Measurements from ENCODE around the gene FAM180A.
"Not testable (repeated sequence)": the region's sequence is repeated elsewhere in the genome, so short reads cannot be mapped to it uniquely, and the experiment has no call there.

FAM180A gene

DNA sequence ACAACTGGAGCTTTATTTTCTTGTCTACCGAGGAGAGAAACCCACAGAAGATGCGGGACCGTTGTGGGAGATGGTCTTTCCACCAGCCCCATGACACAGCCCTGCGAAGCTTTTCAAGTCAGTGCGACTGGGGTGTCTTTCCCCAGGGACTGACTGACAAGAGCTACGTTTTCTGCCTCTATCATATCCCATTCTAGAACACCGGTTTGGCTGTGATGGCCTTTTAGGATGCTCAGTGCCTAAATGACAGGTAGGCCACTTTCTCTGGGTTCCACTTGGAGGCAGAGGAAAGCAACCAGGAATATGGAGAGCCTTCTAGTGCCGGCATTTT lies 37.5 kb downstream of the FAM180A start:
- no peak for DNase-seq

DNA sequence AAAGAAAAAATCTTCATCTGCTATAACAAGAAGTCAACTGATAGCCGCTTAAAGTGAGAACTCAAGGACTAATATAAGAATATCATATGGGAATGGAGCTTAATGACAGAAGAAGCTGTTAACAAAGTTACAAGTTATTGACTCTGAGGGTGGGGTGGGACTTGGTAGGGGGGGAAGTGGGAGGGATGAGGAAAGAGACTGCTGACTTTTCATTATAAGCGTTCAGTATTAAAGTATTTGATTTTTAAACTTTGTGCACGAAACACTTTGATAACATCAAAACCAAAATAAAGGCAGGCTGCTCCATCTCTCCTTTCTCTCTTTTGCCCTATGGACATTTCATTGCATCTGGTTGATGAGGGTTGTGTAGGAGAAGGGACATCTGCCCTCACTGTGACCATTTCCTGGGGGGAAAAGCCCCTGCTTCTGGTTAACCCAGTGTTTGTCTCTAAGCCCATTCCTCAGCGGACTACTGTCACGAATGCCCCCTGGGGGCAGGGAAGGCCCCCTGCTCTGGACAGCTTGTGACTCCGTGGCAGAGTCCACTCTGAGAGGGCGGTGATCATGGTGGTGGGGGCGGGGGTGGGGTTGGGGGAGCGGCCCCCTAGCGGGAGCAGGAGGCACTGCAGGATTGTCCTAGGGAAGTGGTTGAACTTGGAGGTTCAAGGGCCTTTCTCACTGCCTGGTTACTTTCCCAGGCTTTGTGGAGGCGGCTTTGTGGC lies 38.0 kb downstream of the FAM180A start:
- no peak for DNase-seq

GRCh38 chr7:135709508-135709907 lies 39.1 kb downstream of the FAM180A start:
- DNase-seq, result no peak

DNA sequence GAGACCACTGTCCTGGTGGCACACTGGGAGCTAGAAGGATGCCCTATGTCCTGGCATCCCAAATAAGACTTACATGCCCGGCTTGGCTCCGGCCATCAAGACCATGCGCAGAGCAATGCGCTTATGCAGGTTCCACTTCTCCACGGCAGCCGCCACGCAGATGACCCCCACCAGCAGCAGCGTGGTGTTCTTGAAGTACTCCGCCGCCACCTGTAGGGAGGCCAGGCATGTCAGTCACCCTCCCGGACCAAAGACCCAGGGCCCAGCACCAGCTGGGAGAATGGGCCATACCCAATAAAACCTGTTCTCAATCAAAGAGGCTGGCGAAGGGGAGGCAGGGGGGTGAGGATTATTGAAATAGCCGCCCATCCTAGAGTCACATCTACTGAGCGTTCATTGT lies 40.6 kb downstream of the FAM180A start:
- no peak for DNase-seq

DNA sequence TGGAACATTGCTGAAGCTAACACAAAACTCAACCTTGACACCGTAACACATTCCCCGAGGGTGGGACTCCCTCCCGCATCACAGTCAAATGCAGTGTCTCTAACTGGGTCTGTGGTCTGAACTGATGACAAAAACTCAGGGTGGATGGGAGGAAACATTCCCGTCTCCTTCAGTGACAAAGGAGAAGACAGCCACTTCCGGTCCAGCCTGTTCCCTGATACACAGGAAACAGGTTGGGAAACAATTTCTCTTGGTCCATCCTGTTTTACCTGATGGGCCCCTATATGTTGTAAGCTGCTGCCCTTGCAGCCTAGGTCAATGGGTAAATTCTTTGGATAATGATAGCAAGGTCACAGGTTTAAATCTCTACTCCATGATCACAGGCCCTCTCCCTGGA lies 41.0 kb downstream of the FAM180A start:
- no peak for DNase-seq

DNA sequence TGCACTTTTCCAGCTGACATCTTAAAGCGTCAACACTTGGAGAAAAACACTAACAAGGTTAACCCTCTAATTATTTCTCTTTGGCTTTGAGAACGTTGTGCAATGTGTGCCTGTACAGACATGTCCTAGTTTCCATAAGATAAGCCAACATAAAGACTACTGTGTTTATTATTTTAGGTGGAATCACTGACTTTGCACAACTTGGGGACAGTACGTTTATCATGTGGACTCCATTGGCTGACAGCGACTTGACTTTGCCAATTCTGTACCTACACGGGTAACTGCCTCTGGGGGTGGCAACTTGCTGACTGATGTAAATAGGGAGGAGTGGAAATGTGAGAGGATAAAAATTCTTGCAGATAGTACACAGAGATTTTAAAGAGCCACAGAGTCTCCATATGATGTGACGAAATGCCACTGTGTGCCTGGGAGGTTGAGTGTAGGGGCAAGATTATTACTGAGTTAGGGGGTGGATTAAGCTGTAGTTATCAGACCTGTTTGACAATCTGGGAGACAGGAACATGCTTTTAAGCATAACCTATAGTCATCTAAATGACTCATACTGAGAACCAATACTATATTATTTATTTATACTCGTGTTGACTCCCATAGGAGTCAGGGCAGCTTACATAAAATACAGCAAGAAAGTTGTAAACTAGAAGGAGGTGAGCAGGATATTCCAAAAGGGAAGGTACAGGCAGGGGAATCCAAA lies 41.6 kb downstream of the FAM180A start:
- no peak for DNase-seq

DNA sequence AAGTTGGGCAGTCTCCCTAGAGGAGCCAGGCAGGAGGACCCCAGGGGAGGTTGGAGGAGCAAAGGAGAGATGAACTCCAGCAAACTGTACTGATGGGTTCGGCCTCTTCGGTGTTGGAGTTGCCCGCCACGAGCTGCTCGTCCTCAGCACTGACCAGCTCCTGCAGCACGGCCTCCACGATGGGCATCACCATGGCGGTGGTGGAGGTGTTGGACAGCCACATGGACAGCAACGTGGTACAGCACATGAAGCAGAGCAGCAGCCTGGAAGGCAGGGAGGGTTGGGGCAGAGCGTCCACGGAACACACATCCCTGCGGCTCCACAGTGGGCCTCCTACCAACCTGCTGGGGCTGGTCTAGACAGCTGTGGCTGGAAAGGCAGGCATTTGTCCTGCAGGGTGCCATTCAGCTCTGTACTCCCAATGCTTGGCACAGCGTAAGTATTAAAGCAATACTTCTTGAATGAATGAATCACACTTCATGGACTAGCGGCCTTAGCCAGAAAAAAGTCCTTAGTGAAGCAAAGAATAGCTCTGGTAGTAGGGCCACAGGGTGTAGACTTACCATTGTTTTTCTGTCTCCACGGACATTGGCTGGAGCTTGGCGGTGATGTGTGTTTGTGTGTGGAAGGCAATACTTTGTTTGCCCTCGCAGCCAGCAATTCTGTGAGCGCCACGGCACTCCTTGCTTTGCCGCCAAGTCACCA lies 42.4 kb downstream of the FAM180A start:
- DNase-seq, result no peak

DNA sequence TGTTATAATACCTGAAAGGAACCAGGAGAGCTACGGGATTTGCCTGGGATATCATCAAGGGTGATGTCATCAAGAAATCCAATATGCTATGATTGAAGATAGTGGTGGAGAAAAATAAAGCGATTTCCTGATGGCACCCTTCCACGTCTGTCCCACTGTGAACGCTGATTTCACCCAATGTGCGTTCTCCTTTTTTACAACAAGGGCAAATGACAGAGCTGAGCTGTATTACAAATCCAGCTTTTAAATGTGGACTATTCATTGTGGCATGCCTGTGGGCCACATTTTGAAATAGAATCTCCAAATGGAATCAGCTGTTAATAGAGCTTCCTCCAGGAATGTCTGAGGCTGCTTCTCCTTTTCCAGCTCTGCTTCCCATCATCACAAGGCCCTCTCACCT lies 43.9 kb downstream of the FAM180A start:
- no peak for DNase-seq

- no peak for DNase-seq
Measured at GRCh38 chr7:135704074-135704473, 44.5 kb downstream of the FAM180A start.

DNA sequence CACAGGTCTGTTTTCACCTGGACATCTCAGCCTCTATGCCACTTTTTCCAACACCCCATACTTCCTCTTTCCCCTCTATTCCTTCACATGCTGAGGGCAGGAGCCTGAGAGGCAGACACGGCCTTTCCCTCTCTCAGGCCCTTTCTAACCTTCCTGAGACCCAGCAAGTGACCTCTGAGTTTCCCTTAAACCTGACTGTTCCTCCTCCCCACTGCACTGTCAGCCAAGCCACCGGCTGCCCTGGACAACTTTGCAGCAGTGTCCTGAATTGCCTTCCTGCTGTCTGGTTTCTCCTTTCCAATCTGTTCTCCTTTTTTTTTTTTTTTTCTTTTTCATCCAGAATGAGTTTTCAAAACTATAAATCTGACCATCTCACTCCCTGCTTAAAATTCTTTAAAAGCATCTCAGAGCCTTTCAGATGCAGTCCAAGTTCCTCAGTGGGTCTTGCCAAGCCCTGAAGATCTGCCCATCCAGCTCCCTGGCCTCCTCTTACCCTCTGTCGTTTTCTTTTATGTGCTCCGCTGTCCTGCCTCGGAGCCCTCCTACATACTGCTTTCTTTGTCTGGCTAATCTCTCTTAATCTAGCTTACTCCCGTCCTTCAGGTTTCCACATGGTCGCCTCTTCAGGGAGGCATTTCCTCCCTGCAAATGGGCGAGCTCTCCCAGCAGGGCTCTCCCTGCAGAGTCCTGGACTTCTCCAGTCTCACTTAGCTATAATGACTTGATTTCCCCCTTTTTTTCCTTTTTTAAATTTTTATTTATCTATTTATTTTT lies 51.1 kb downstream of the FAM180A start:
- no peak for DNase-seq

DNA sequence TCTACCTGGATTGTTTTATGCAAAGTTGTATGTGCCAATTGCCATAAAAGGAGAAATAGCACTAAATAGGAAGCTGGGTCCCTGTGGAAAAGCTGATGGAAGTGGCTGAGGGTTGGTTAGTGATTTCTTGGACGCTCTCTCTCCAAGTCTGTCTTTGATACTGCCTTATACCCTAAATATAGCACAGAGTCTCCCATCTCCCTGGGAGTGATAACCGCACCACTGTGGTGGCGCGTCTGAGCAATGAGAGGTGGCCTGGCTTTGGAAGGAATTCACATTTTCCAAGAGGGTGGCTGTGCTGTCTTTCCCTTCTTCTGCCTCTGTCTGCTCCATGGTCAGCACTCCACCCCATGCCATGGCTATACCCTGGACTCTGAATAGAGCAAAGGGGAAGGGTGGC lies 55.1 kb downstream of the FAM180A start:
- no peak for DNase-seq

DNA sequence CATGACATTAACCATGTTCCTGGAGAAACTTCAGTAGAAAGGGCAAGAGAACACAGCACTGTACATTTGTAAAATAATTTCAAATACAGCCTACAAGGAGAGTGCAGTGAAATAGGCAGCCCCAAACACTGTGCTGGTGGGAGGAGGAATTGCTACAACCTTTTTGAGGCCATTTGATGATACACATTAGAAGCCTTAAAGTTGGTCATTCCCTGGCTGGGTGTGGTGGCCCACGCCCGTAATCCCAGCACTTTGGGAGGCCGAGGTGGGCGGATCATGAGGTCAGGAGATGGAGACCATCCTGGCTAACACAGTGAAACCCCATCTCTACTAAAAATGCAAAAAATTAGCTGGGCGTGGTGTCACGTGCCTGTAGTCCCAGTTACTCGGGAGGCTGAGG lies 56.0 kb downstream of the FAM180A start:
- not testable (repeated sequence) for DNase-seq

DNA sequence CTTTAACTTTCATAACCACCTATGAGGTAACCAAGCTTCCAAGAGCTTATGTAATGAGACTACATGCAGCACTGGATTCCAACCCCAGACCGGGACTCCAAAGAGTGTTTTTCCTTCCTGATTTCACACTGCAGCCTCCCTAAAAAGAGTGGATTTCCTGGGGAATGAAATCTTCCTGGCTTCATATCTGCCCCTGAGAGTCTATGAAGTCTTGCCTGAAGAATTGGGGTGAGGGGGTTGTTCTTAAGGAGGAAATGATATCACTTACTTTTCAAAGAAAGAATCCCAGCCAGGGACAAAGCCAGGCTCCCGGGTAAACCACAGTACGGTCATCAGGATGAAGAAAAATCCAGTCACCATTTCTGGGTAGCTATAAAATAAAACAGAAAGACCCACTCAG lies 56.6 kb downstream of the FAM180A start:
- no peak for DNase-seq

- DNase-seq, result no peak
Measured at GRCh38 chr7:135690566-135690965, 58.0 kb downstream of the FAM180A start.

DNA sequence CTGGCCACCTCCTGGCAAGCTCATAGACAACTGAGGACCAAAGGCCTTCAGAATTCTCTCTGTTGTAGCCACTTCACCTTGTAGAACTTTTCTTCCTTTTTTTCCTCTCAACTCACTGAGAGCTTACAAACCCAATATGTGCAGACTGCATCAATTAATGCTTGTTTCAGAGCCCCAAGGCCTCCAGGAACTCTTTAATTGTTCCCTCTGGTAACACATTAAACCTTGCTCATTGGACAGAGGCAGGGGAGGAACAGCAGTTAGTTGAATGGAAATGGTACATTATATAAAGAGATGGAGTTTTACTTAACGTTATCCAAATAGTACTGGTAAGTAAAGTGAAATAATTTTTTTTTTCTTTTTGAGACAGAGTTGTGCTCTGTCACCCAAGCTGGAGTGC lies 61.1 kb downstream of the FAM180A start:
- no peak for DNase-seq

GRCh38 chr7:135685306-135686084 lies 63.1 kb downstream of the FAM180A start:
- no peak for DNase-seq

DNA sequence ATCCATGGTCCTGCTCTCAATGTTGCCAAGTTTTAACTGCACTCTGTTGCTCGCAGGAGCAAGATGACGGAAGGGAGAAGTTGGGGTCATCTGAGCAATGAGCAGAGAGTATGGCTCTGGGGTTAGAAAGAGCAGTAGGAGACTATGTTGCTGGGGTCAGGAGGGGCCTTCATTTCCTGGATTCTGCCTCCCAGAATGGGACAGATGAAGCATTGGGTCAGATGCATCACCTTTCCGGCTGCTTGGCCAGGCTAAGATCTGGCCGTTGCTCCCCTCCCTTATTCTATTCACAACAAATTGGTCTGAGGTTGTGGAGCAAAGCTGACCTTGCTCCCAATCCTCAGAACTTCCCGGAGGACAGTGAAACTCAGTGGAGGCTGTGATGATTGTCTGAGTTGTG lies 63.9 kb downstream of the FAM180A start:
- DNase-seq, result no peak

GRCh38 chr7:135684136-135684535 lies 64.5 kb downstream of the FAM180A start:
- no peak for DNase-seq

DNA sequence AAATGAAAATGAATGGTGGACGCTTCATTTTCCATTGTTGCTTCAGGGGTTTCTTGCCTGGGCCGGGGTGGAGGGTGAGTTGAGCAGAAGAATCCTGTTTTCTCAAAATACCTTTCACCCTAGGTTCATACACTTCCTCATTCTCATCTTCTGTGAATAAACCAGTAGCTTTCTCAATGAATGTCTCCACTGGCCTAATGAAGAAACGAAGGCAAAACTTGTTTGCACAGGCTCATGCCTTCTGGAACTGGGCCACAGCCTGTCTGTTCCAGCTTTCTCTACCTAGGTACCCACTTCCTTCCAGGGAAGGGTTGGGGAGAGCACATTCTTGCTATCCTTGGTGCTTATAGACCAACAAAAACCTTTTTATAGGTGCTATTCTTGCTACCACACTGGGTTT lies 65.0 kb downstream of the FAM180A start:
- DNase-seq, result no peak

- DNase-seq, result no peak
Measured at GRCh38 chr7:135682191-135682590, 66.4 kb downstream of the FAM180A start.

DNA sequence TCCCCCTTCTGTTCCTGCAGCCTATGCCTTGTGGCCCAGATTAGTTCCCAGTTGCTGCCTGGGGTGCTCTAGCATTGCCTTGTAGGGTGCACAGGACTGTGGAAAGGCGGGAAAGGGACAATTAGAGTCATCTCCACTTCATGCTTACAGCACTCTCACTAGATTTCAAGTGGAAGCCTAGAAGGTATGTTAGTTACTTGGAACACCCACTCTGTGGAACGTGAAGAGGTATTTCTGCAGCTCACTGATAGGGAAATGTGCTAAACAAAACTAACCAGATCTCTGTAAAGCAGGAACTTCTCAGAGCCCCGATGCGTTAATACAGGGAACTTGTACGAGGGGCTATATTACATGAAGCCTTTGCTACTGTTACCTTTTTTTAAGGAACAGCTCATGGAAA lies 66.9 kb downstream of the FAM180A start:
- DNase-seq, result no peak

Data from NCI-H1436 (cell line).